GM12874 (cell line): ENCODE results near the gene HTRA1.

ENCODE experiments used
- CTCF ChIP-seq: IDR thresholded peaks from 2 replicates; pipeline ENCODE4 v1.5.1; 2011; ENCODE audit warnings: low read depth, mild to moderate bottlenecking, control low read depth, low read length, moderate library complexity; ENCODE audit not compliant: insufficient read depth

Gene HTRA1

DNA sequence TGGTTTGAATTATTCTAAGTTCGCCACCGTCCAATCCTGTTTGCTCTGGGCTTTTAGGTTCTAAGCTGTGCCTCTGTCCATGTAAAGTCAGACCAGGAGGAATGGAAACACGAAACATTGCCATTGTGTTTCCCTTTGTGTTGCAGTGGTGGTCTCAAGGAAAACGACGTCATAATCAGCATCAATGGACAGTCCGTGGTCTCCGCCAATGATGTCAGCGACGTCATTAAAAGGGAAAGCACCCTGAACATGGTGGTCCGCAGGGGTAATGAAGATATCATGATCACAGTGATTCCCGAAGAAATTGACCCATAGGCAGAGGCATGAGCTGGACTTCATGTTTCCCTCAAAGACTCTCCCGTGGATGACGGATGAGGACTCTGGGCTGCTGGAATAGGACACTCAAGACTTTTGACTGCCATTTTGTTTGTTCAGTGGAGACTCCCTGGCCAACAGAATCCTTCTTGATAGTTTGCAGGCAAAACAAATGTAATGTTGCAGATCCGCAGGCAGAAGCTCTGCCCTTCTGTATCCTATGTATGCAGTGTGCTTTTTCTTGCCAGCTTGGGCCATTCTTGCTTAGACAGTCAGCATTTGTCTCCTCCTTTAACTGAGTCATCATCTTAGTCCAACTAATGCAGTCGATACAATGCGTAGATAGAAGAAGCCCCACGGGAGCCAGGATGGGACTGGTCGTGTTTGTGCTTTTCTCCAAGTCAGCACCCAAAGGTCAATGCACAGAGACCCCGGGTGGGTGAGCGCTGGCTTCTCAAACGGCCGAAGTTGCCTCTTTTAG, 52.9 kb downstream of the HTRA1 start:
- no peak for TF ChIP-seq CTCF

DNA sequence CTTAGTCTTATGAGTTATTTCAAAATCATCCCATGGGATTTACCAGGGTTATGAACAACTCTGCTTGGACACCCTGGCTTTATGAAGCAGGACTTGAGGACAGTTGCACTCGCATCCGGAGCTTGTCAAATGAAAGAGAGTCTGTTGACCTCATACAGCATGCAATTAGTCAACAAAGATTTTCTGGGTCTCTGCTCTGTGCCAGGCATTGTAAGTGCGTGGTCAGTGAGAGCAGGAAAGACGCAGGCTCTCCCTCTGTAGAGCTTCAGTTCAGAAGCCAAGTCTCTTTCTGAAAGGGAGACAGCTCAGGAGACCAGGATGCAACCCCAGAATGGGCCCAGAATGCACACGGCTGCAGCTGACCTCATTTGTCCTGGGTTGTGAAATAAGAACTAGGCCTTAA, 53.7 kb downstream of the HTRA1 start:
- TF ChIP-seq CTCF: no peak

- no peak for TF ChIP-seq CTCF
These were observed 54.4 kb downstream of the HTRA1 start for GRCh38 chr10:122515588-122516231.

GRCh38 chr10:122516734-122517133, 55.4 kb downstream of the HTRA1 start:
- no peak for TF ChIP-seq CTCF

- TF ChIP-seq CTCF: no peak
These were observed 57.8 kb downstream of the HTRA1 start for GRCh38 chr10:122519144-122519543.

GRCh38 chr10:122519873-122520272, 58.5 kb downstream of the HTRA1 start:
- no peak for TF ChIP-seq CTCF

GRCh38 chr10:122521011-122521410, 59.7 kb downstream of the HTRA1 start:
- no peak for TF ChIP-seq CTCF
